ENCODE results near the gene USP15.

USP15 gene

GRCh38 chr12:62299617-62300016 is 39.4 kb downstream of the USP15 start:
- Histone ChIP-seq H3K9me3 (ENCODE audit: control insufficient read depth in 2 of 2, low read length in 2 of 2) (peaks cover 0 to 6% of the 10 kb centered on the region in 2 donors), H3K36me3 (ENCODE audit: control insufficient read depth in 2 of 2, insufficient read depth in 2 of 2, low read length in 2 of 2) (peaks cover 5 to 29% of the 10 kb centered on the region in 2 donors), H3K27ac (ENCODE audit: low read length) (no peak overlapping the region), H3K9ac (ENCODE audit: low read length in 2 of 2) (no peak overlapping the region), H3K4me1 (ENCODE audit: control insufficient read depth, insufficient read depth, low read length) (no peaks in the 10 kb centered on the region), H3K27me3 (ENCODE audit: control insufficient read depth in 1 of 2, insufficient read depth in 2 of 2, low read length in 2 of 2) (no peaks in the 10 kb centered on the region), H3K4me3 (ENCODE audit: low read length in 2 of 2) (no peak overlapping the region)

GRCh38 chr12:62301080-62301798 is 41.0 kb downstream of the USP15 start:
- Histone ChIP-seq H3K9me3 (ENCODE audit: control insufficient read depth in 2 of 2, low read length in 2 of 2) (peaks cover 0 to 6% of the 10 kb centered on the region in 2 donors), H3K27me3 (ENCODE audit: control insufficient read depth in 1 of 2, insufficient read depth in 2 of 2, low read length in 2 of 2) (no peaks in the 10 kb centered on the region), H3K27ac (ENCODE audit: low read length) (no peak overlapping the region), H3K36me3 (ENCODE audit: control insufficient read depth in 2 of 2, insufficient read depth in 2 of 2, low read length in 2 of 2) (peaks cover 10 to 32% of the 10 kb centered on the region in 2 donors), H3K9ac (ENCODE audit: low read length in 2 of 2) (no peak overlapping the region), H3K4me1 (ENCODE audit: control insufficient read depth, insufficient read depth, low read length) (no peaks in the 10 kb centered on the region), H3K4me3 (ENCODE audit: low read length in 2 of 2) (no peak overlapping the region)

GRCh38 chr12:62301799-62302133 is 41.6 kb downstream of the USP15 start:
- Histone ChIP-seq H3K9me3 (ENCODE audit: control insufficient read depth in 2 of 2, low read length in 2 of 2) (peaks cover 0 to 6% of the 10 kb centered on the region in 2 donors), H3K36me3 (ENCODE audit: control insufficient read depth in 2 of 2, insufficient read depth in 2 of 2, low read length in 2 of 2) (peaks cover 10 to 33% of the 10 kb centered on the region in 2 donors), H3K9ac (ENCODE audit: low read length in 2 of 2) (no peak overlapping the region), H3K27me3 (ENCODE audit: control insufficient read depth in 1 of 2, insufficient read depth in 2 of 2, low read length in 2 of 2) (no peaks in the 10 kb centered on the region), H3K27ac (ENCODE audit: low read length) (no peak overlapping the region), H3K4me1 (ENCODE audit: control insufficient read depth, insufficient read depth, low read length) (no peaks in the 10 kb centered on the region), H3K4me3 (ENCODE audit: low read length in 2 of 2) (no peak overlapping the region)

GRCh38 chr12:62304560-62304959 is 44.4 kb downstream of the USP15 start:
- Histone ChIP-seq H3K9me3 (ENCODE audit: control insufficient read depth in 2 of 2, low read length in 2 of 2) (peaks cover 0 to 4% of the 10 kb centered on the region in 2 donors), H3K27me3 (ENCODE audit: control insufficient read depth in 1 of 2, insufficient read depth in 2 of 2, low read length in 2 of 2) (no peaks in the 10 kb centered on the region), H3K9ac (ENCODE audit: low read length in 2 of 2) (no peak overlapping the region), H3K4me1 (ENCODE audit: control insufficient read depth, insufficient read depth, low read length) (no peaks in the 10 kb centered on the region), H3K36me3 (ENCODE audit: control insufficient read depth in 2 of 2, insufficient read depth in 2 of 2, low read length in 2 of 2) (peaks cover 7 to 25% of the 10 kb centered on the region in 2 donors), H3K4me3 (ENCODE audit: low read length in 2 of 2) (no peak overlapping the region), H3K27ac (ENCODE audit: low read length) (no peak overlapping the region)

GRCh38 chr12:62305778-62306177 is 45.6 kb downstream of the USP15 start:
- Histone ChIP-seq H3K4me1 (ENCODE audit: control insufficient read depth, insufficient read depth, low read length) (no peaks in the 10 kb centered on the region), H3K27ac (ENCODE audit: low read length) (no peak overlapping the region), H3K27me3 (ENCODE audit: control insufficient read depth in 1 of 2, insufficient read depth in 2 of 2, low read length in 2 of 2) (no peaks in the 10 kb centered on the region), H3K9me3 (ENCODE audit: control insufficient read depth in 2 of 2, low read length in 2 of 2) (peaks cover 0 to 4% of the 10 kb centered on the region in 2 donors), H3K4me3 (ENCODE audit: low read length in 2 of 2) (no peak overlapping the region), H3K36me3 (ENCODE audit: control insufficient read depth in 2 of 2, insufficient read depth in 2 of 2, low read length in 2 of 2) (peaks cover 7 to 25% of the 10 kb centered on the region in 2 donors), H3K9ac (ENCODE audit: low read length in 2 of 2) (no peak overlapping the region)

- Histone ChIP-seq H3K9me3 (ENCODE audit: control insufficient read depth in 2 of 2, low read length in 2 of 2) (peaks cover 0 to 4% of the 10 kb centered on the region in 2 donors), H3K4me1 (ENCODE audit: control insufficient read depth, insufficient read depth, low read length) (no peaks in the 10 kb centered on the region), H3K4me3 (ENCODE audit: low read length in 2 of 2) (no peak overlapping the region), H3K27ac (ENCODE audit: low read length) (no peak overlapping the region), H3K27me3 (ENCODE audit: control insufficient read depth in 1 of 2, insufficient read depth in 2 of 2, low read length in 2 of 2) (no peaks in the 10 kb centered on the region), H3K36me3 (ENCODE audit: control insufficient read depth in 2 of 2, insufficient read depth in 2 of 2, low read length in 2 of 2) (peaks cover 7 to 25% of the 10 kb centered on the region in 2 donors), H3K9ac (ENCODE audit: low read length in 2 of 2) (no peak overlapping the region)
Observed at GRCh38 chr12:62306569-62307530, 46.6 kb downstream of the USP15 start.

- Histone ChIP-seq H3K36me3 (ENCODE audit: control insufficient read depth in 2 of 2, insufficient read depth in 2 of 2, low read length in 2 of 2) (peaks cover 7 to 25% of the 10 kb centered on the region in 2 donors), H3K4me1 (ENCODE audit: control insufficient read depth, insufficient read depth, low read length) (no peaks in the 10 kb centered on the region), H3K4me3 (ENCODE audit: low read length in 2 of 2) (no peak overlapping the region)
Observed at GRCh38 chr12:62308201-62308600, 48.0 kb downstream of the USP15 start.

GRCh38 chr12:62313727-62314380 is 53.6 kb downstream of the USP15 start:
- H3K4me3 ChIP-seq (ENCODE audit: low read length in 2 of 2), result no peak overlapping the region
- H3K36me3 ChIP-seq (ENCODE audit: control insufficient read depth in 2 of 2, insufficient read depth in 2 of 2, low read length in 2 of 2), result peaks cover 0 to 4% of the 10 kb centered on the region in 2 donors
- no peaks in the 10 kb centered on the region for H3K9me3 ChIP-seq (ENCODE audit: control insufficient read depth in 2 of 2, low read length in 2 of 2)
- no peak overlapping the region for H3K27ac ChIP-seq (ENCODE audit: low read length)
- no peaks in the 10 kb centered on the region for H3K27me3 ChIP-seq (ENCODE audit: control insufficient read depth in 1 of 2, insufficient read depth in 2 of 2, low read length in 2 of 2)
- no peaks in the 10 kb centered on the region for H3K4me1 ChIP-seq (ENCODE audit: control insufficient read depth, insufficient read depth, low read length)
- no peak overlapping the region for H3K9ac ChIP-seq (ENCODE audit: low read length in 2 of 2)

More at GRCh38 chr12:62308201-62308600, 48.0 kb downstream of the USP15 start:
- Histone ChIP-seq H3K27me3 (ENCODE audit: control insufficient read depth in 1 of 2, insufficient read depth in 2 of 2, low read length in 2 of 2) (no peaks in the 10 kb centered on the region), H3K9me3 (ENCODE audit: control insufficient read depth in 2 of 2, low read length in 2 of 2) (peaks cover 0 to 4% of the 10 kb centered on the region in 2 donors), H3K9ac (ENCODE audit: low read length in 2 of 2) (no peak overlapping the region), H3K27ac (ENCODE audit: low read length) (no peak overlapping the region)

GRCh38 chr12:62317017-62317416 is 56.8 kb downstream of the USP15 start:
- peaks cover 0 to 11% of the 10 kb centered on the region in 2 donors for H3K36me3 ChIP-seq (ENCODE audit: control insufficient read depth in 2 of 2, insufficient read depth in 2 of 2, low read length in 2 of 2)
- H3K9me3 ChIP-seq (ENCODE audit: control insufficient read depth in 2 of 2, low read length in 2 of 2), result no peaks in the 10 kb centered on the region
- no peaks in the 10 kb centered on the region for H3K4me1 ChIP-seq (ENCODE audit: control insufficient read depth, insufficient read depth, low read length)
- H3K27ac ChIP-seq (ENCODE audit: low read length), result no peak overlapping the region
- H3K4me3 ChIP-seq (ENCODE audit: low read length in 2 of 2), result no peak overlapping the region
- H3K9ac ChIP-seq (ENCODE audit: low read length in 2 of 2), result no peak overlapping the region
- H3K27me3 ChIP-seq (ENCODE audit: control insufficient read depth in 1 of 2, insufficient read depth in 2 of 2, low read length in 2 of 2), result no peaks in the 10 kb centered on the region

- H3K4me3 ChIP-seq (ENCODE audit: low read length in 2 of 2), result no peak overlapping the region
- no peak overlapping the region for H3K27ac ChIP-seq (ENCODE audit: low read length)
- H3K4me1 ChIP-seq (ENCODE audit: control insufficient read depth, insufficient read depth, low read length), result no peaks in the 10 kb centered on the region
- no peaks in the 10 kb centered on the region for H3K27me3 ChIP-seq (ENCODE audit: control insufficient read depth in 1 of 2, insufficient read depth in 2 of 2, low read length in 2 of 2)
- no peaks in the 10 kb centered on the region for H3K9me3 ChIP-seq (ENCODE audit: control insufficient read depth in 2 of 2, low read length in 2 of 2)
- H3K9ac ChIP-seq (ENCODE audit: low read length in 2 of 2), result no peak overlapping the region
- H3K36me3 ChIP-seq (ENCODE audit: control insufficient read depth in 2 of 2, insufficient read depth in 2 of 2, low read length in 2 of 2), result peaks cover 0 to 20% of the 10 kb centered on the region in 2 donors
Observed at GRCh38 chr12:62319058-62319457, 58.9 kb downstream of the USP15 start.
